A549 (cell line): ENCODE data around the gene OR4D9. TPM values are rescaled to one million over a fixed set of nuclear protein-coding genes. Genes with fewer than 3 reads are reported as not detected.
A peak's percentile ranks its signal among the peaks of the same experiment; 100 is the strongest.

Source experiments
- BCL3 ChIP-seq: fragments of >200 bp; sonication (Bioruptor Twin); formaldehyde crosslinking; IDR thresholded peaks from 3 replicates; pipeline ENCODE4 v1.6.1; 2016
- CHD4 ChIP-seq: fragments of 200-600 bp; sonication (generic); IDR thresholded peaks from 2 replicates; pipeline ENCODE4 v1.6.1; 2016; ENCODE audit warnings: antibody characterized with exemption, mild to moderate bottlenecking, borderline replicate concordance
- EHF ChIP-seq: fragments of 250-450 bp; sonication (Bioruptor Pico); IDR thresholded peaks from 2 replicates; pipeline ENCODE4 v1.5.0; 2020; ENCODE audit warnings: mild to moderate bottlenecking
- ELK1 ChIP-seq: fragments of 150-350 bp; IDR thresholded peaks from 2 replicates; pipeline ENCODE4 v1.6.1; 2014; ENCODE audit warnings: low read depth, mild to moderate bottlenecking, low read length
- ESRRA ChIP-seq: fragments of 150-350 bp; IDR thresholded peaks from 2 replicates; pipeline ENCODE4 v1.6.1; 2014; ENCODE audit warnings: mild to moderate bottlenecking, low read length, borderline replicate concordance
- FOSB ChIP-seq: fragments of 250-450 bp; sonication (Bioruptor Pico); IDR thresholded peaks from 2 replicates; pipeline ENCODE4 v1.5.0; 2020; ENCODE audit warnings: mild to moderate bottlenecking, moderate library complexity
- FOSL2 ChIP-seq, 2 experiments: fragments of 450-650 bp in 1 of 2; fragments of >200 bp in 1 of 2; sonication (Bioruptor Twin) in 1 of 2; formaldehyde crosslinking; IDR thresholded peaks; 2 replicates each; pipeline versions ENCODE4 v1.5.0 to v1.6.1; 2016 to 2020; ENCODE audit warnings: mild to moderate bottlenecking in 1 of 2, moderate library complexity in 1 of 2
- GATA3 ChIP-seq: IDR thresholded peaks from 2 replicates; pipeline ENCODE4 v1.6.1; 2012; ENCODE audit warnings: borderline replicate concordance
- HOXB5 ChIP-seq: fragments of 250-450 bp; sonication (Bioruptor Pico); IDR thresholded peaks from 2 replicates; pipeline ENCODE4 v1.5.0; 2020; ENCODE audit warnings: mild to moderate bottlenecking, moderate library complexity
- JUN ChIP-seq, 2 experiments: fragments of >200 bp; sonication (Bioruptor Twin); formaldehyde crosslinking; IDR thresholded peaks; 2 replicates in 1 of 2; 3 replicates in 1 of 2; pipeline ENCODE4 v1.6.1; 2016 to 2017
- KDM5A ChIP-seq: fragments of 200-600 bp; sonication (generic); IDR thresholded peaks from 2 replicates; pipeline ENCODE4 v1.6.1; 2016; ENCODE audit warnings: antibody characterized with exemption, mild to moderate bottlenecking
- MYC ChIP-seq: IDR thresholded peaks from 2 replicates; pipeline ENCODE4 v1.6.1; 2012; ENCODE audit warnings: mild to moderate bottlenecking, inconsistent platforms, low read length, improper control_type of control experiment, borderline replicate concordance
- NPAS2 ChIP-seq: fragments of 250-450 bp; sonication (Bioruptor Pico); IDR thresholded peaks from 2 replicates; pipeline ENCODE4 v1.8.0; 2022; ENCODE audit warnings: mild to moderate bottlenecking, moderate library complexity, borderline replicate concordance
- RARB ChIP-seq: fragments of 250-450 bp; sonication (Bioruptor Pico); IDR thresholded peaks from 2 replicates; pipeline ENCODE4 v1.8.0; 2021; ENCODE audit warnings: mild to moderate bottlenecking, moderate library complexity
- REST ChIP-seq: fragments of 200-600 bp; sonication (generic); IDR thresholded peaks from 2 replicates; pipeline ENCODE4 v1.6.1; 2016; ENCODE audit warnings: antibody characterized with exemption, mild to moderate bottlenecking, moderate library complexity
- RFX5 ChIP-seq: fragments of 450-650 bp; IDR thresholded peaks from 2 replicates; pipeline ENCODE4 v1.7.1; 2014; ENCODE audit warnings: antibody characterized with exemption, mild to moderate bottlenecking, moderate library complexity
- TFCP2L1 ChIP-seq: fragments of 250-450 bp; sonication (Bioruptor Pico); IDR thresholded peaks from 2 replicates; pipeline ENCODE4 v1.5.0; 2021; ENCODE audit warnings: mild to moderate bottlenecking
- polyA plus RNA-seq, 4 experiments: library from polyadenylated mRNA; depleted of rRNA in 3 of 4; stranded (reverse); fragments of >200 nt; fragmentation: RNase III in 1 of 4; extraction: RNeasy Plus Mini Kit Qiagen cat#74134 plus additional on column Dnase treatment in 1 of 4; gene quantifications; 2 replicates in 3 of 4; 3 replicates in 1 of 4; pipeline ENCODE4 v1.2.3, GENCODE V29; 2011 to 2017
- TF ChIP-seq, protein P1 (sequence below): IDR thresholded peaks from 2 replicates; pipeline ENCODE4 v1.6.1; 2012
- TF ChIP-seq, protein P2 (sequence below): IDR thresholded peaks from 2 replicates; pipeline ENCODE4 v1.6.1; 2012

OR4D9 gene
- polyA plus RNA-seq, 2 of the 4 experiments (the other 2 are of a cell fraction) = not detected

GRCh38 chr11:59550842-59551658 lies 39.7 kb downstream of the OR4D9 start (continued):
- TF ChIP-seq ELK1 = no peak
- TF ChIP-seq EHF (CRISPR knock-in tag) = peak; percentile 80; the same call in 1 of the 2 replicates
- TF ChIP-seq RFX5 = no peak
- TF ChIP-seq BCL3 = 0 out of 3 replicates have a peak, but pooled peaks have one; percentile 11
- TF ChIP-seq NPAS2 (CRISPR knock-in tag) = no peak
- TF ChIP-seq MYC = peak; percentile 93
- TF ChIP-seq GATA3 = no peak; the same call in 1 of the 2 replicates
- TF ChIP-seq FOSL2 (IDR thresholded peaks at IDR 0.05) = 0 out of 2 replicates have a peak, but pooled peaks have one; percentile 10
- peak; percentile 63 for TF ChIP-seq FOSL2 (CRISPR knock-in tag; IDR thresholded peaks at IDR 0.05)
- TF ChIP-seq, protein P1, sequence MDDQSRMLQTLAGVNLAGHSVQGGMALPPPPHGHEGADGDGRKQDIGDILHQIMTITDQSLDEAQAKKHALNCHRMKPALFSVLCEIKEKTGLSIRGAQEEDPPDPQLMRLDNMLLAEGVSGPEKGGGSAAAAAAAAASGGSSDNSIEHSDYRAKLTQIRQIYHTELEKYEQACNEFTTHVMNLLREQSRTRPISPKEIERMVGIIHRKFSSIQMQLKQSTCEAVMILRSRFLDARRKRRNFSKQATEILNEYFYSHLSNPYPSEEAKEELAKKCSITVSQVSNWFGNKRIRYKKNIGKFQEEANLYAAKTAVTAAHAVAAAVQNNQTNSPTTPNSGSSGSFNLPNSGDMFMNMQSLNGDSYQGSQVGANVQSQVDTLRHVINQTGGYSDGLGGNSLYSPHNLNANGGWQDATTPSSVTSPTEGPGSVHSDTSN = peak; percentile 41; the same call in 1 of the 2 replicates
- no peak for TF ChIP-seq RARB (CRISPR knock-in tag)
- TF ChIP-seq FOSB (CRISPR knock-in tag) = 0 out of 2 replicates have a peak, but pooled peaks have one; percentile 37
- TF ChIP-seq TFCP2L1 (CRISPR knock-in tag) = no peak
- no peak for TF ChIP-seq REST
- TF ChIP-seq, protein P2, sequence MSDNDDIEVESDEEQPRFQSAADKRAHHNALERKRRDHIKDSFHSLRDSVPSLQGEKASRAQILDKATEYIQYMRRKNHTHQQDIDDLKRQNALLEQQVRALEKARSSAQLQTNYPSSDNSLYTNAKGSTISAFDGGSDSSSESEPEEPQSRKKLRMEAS = peak; percentile 91
- TF ChIP-seq KDM5A = no peak
- TF ChIP-seq CHD4 = peak; percentile 49; the same call in 1 of the 2 replicates
- TF ChIP-seq ESRRA = no peak
- TF ChIP-seq JUN (IDR thresholded peaks at IDR 0.05) = peak; percentile 61 to 85
- no peak for TF ChIP-seq HOXB5
